Liver (tissue), 2 donors: ENCODE results near the gene IRF9.

Experiments used
- FOXA1 ChIP-seq: IDR thresholded peaks from 2 replicates; pipeline ENCODE4 v1.6.1; 2016; ENCODE audit warnings: antibody characterized with exemption
- TAF1 ChIP-seq: conservative IDR thresholded peaks from 2 replicates; pipeline ENCODE4 v1.6.1; 2016; ENCODE audit warnings: antibody characterized with exemption, mild to moderate bottlenecking
- donor health status: healthy.

GRCh38 chr14:24211311-24211710, 50.2 kb downstream of the IRF9 start:
- no peak for TF ChIP-seq FOXA1
- TF ChIP-seq TAF1 = no peak
